ENCODE results near the gene DPP4.

- TF ChIP-seq CTCF (IDR thresholded peaks at IDR 0.05) = no peak
- no peak for TF ChIP-seq POLR2A (IDR thresholded peaks at IDR 0.05)
Measured at GRCh38 chr2:162002623-162003235, 71.3 kb downstream of the DPP4 start.
